ENCODE data around the gene FAM241A. TPM values are rescaled to one million over a fixed set of nuclear protein-coding genes. Genes with fewer than 3 reads are reported as not detected.
A peak's percentile ranks its signal among the peaks of the same experiment; 100 is the strongest.

Gene FAM241A
- total and polyA plus RNA-seq, 2 of the 13 experiments (the other 11 are each of a cell fraction or from before 2014, with no cell fraction given) = 0.61 to 0.69 TPM

DNA sequence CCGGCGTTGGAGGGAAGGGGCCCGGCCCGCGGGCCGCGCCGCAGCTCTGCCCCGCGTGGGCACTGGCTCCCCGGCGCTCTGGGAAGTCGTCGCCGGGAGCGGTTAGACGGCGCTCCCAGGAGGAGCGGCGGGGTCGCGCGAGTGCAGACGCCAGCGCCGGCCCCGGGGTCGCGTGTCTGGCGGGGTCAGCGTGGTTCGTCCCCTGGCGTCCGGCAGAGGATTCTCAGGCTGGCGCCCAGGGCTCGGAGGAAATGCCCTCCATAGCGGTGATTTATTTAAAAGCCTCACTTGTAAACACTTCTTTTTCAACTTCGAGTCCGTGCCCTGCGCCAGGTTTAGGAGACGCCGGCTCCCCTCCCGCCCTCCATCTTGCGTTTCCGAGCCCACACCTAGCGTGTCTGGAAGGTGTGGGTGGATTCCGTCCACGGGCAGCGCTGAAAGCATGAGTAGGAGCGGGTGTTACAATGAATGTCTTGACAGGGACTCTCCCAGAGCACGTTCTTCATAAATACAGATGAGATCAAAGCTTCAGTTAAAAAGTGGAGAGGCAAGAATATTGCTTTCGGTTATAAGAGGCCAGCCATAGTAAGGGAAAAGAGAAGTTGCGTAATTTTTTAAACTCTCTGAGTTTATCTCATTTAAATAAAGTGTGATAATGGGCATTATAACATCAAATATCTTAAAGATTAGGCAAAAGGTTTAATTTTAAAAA lies 692 bp downstream of the FAM241A start (continued):
- peak; percentile 76 for TF ChIP-seq CEBPG (CRISPR knock-in tag; IDR thresholded peaks at IDR 0.05)
- TF ChIP-seq ZNF777 (CRISPR knock-in tag; IDR thresholded peaks at IDR 0.05) = peak; percentile 96
- 0 out of 2 replicates have a peak, but pooled peaks have one; percentile 7 for TF ChIP-seq ARID4A (CRISPR knock-in tag; IDR thresholded peaks at IDR 0.05; ENCODE audit: borderline replicate concordance)
- no peak for TF ChIP-seq SUZ12 (IDR thresholded peaks at IDR 0.05; ENCODE audit: low read depth, low read length)
- no peak for TF ChIP-seq REPIN1 (CRISPR knock-in tag; IDR thresholded peaks at IDR 0.05; ENCODE audit: borderline replicate concordance, low read depth)
- no peak for TF ChIP-seq ZNF136 (CRISPR knock-in tag; IDR thresholded peaks at IDR 0.05; ENCODE audit: low read depth)
- TF ChIP-seq SIX4 (CRISPR knock-in tag; IDR thresholded peaks at IDR 0.05) = no peak
- TF ChIP-seq ZNF367 (CRISPR knock-in tag; IDR thresholded peaks at IDR 0.05; ENCODE audit: borderline replicate concordance) = 0 out of 2 replicates have a peak, but pooled peaks have one; percentile 37
- TF ChIP-seq, protein P1, sequence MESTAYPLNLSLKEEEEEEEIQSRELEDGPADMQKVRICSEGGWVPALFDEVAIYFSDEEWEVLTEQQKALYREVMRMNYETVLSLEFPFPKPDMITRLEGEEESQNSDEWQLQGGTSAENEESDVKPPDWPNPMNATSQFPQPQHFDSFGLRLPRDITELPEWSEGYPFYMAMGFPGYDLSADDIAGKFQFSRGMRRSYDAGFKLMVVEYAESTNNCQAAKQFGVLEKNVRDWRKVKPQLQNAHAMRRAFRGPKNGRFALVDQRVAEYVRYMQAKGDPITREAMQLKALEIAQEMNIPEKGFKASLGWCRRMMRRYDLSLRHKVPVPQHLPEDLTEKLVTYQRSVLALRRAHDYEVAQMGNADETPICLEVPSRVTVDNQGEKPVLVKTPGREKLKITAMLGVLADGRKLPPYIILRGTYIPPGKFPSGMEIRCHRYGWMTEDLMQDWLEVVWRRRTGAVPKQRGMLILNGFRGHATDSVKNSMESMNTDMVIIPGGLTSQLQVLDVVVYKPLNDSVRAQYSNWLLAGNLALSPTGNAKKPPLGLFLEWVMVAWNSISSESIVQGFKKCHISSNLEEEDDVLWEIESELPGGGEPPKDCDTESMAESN (CRISPR knock-in tag; conservative IDR thresholded peaks at IDR 0.05) = no peak
- peak; percentile 1; the same call in 1 of the 2 replicates for TF ChIP-seq ZNF607 (CRISPR knock-in tag; IDR thresholded peaks at IDR 0.05; ENCODE audit: borderline replicate concordance)
- TF ChIP-seq FOXK2 (IDR thresholded peaks at IDR 0.05) = no peak
- TF ChIP-seq ATF1 (CRISPR knock-in tag; IDR thresholded peaks at IDR 0.05) = no peak
- 0 out of 2 replicates have a peak, but pooled peaks have one; percentile 15 for TF ChIP-seq MED1 (CRISPR knock-in tag; IDR thresholded peaks at IDR 0.05)
- TF ChIP-seq ZSCAN12 (CRISPR knock-in tag; IDR thresholded peaks at IDR 0.05) = no peak
- TF ChIP-seq HINFP (CRISPR knock-in tag; IDR thresholded peaks at IDR 0.05; ENCODE audit: low read depth) = no peak
- TF ChIP-seq ZNF570 (CRISPR knock-in tag; IDR thresholded peaks at IDR 0.05; ENCODE audit: borderline replicate concordance) = no peak
- no peak for TF ChIP-seq ZNF441 (CRISPR knock-in tag; IDR thresholded peaks at IDR 0.05; ENCODE audit: borderline replicate concordance)
- no peak for TF ChIP-seq ATF7-NPFF (CRISPR knock-in tag; IDR thresholded peaks at IDR 0.05; ENCODE audit: low read depth)
- TF ChIP-seq ZBTB2 (CRISPR knock-in tag; IDR thresholded peaks at IDR 0.05; ENCODE audit: low read depth) = 0 out of 2 replicates have a peak, but pooled peaks have one; percentile 1
- no peak for TF ChIP-seq SSRP1 (CRISPR knock-in tag; IDR thresholded peaks at IDR 0.05)

All from HepG2 (cell line).